Measurements from ENCODE around the gene DCD.
"Not testable (repeated sequence)": the region's sequence is repeated elsewhere in the genome, so short reads cannot be mapped to it uniquely, and the experiment has no call there.

Gene DCD

DNA sequence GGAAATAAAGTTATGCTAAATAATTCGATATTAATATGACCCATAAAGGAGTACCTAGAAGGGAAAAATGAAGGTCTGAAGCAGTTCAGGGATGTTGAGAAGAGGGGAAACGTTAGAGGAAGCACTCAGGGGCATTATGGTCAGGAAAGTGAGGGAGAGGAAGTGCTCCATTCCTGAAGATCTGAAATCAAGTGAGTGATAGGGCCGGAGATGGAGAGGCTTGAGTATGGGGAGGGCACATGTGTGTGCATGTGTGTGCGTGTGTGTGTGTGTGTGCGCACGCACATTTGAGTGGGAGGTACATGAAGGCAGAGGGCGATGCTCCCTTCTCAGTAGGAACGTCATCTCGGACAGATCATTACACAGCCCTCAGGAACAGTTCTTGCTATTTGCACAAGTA lies 4.9 kb upstream of the DCD start:
- no peak for DNase-seq (ENCODE audit: low read depth in 3 of 3)

DNA sequence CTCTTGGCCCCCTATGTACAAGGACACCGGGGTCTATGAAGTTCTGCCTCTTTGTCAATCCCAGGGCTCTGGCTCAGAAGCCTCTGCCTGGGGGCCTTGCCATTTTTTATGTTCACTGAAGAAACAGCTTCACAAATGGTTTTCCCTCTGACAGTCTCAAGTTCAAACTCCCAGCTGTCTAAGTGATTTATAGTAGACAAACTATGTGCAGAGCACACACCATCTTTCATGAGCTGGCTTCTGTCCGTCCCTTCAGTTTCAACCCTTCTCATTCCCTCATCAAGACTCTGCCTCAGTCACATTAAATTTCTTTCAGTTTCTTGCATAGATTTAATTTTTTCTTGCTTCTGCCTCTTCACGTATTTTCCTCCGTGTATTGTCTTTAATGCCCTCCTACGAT lies 2.7 kb upstream of the DCD start:
- DNase-seq (ENCODE audit: low read depth in 3 of 3), result no peak

DNA sequence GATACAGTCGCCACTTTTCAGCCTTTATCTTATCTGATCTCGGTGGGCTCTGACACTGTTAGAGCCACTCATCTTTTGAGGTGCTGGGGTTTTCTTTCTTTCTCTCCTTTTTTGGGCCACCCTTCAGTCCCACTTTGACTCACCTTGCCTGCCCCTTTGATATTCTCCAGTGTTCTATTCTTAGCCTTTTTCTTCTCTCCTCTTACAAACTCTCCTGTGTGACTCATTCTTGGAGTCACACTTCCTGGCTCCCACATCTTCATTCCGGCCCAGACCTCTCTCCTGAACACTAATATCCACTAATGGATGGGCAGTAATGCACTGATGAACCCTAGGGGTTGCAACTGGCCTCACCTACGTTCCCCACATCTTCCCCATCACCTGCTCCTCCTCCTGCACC lies 2.2 kb upstream of the DCD start:
- DNase-seq (ENCODE audit: low read depth in 3 of 3), result no peak

DNA sequence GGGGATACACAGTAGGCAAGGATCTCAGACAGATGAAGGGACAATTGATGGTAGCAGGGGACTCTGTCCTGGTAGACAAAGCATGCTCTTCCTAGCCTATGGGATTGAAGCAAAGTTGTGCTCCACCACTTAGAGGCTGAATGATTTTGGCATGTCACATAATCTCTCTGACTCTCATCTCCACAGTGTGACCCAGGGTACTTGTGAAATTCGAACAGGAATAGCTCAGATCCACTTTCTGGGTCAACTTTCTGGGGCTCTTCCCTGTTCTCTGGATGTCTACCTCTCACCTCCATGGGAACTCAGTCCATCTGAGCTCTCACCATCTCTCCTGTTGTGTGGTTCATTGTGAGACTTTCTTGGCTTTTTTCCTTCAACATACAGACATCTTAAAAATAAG lies 1.7 kb upstream of the DCD start:
- no peak for DNase-seq (ENCODE audit: low read depth in 3 of 3)

DNA sequence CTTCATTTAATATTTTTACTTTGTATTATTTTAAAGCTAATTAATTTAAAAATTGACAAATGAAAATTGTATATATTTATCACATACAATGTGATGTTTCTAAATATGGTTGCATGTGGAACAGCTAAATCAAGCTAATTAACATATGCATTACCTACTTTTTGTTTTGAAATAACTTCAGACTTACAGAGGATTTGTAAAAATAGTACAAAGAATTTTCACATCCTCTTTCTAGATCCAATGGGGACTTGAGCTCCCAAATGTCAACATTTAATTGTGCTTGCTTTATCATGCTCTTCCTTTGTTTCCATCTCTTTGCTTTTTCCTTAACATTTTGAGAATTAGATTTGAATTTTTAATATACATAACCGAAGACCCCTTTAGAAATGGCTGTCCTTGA lies 6.6 kb downstream of the DCD start:
- DNase-seq (ENCODE audit: low read depth in 3 of 3), result no peak

DNA sequence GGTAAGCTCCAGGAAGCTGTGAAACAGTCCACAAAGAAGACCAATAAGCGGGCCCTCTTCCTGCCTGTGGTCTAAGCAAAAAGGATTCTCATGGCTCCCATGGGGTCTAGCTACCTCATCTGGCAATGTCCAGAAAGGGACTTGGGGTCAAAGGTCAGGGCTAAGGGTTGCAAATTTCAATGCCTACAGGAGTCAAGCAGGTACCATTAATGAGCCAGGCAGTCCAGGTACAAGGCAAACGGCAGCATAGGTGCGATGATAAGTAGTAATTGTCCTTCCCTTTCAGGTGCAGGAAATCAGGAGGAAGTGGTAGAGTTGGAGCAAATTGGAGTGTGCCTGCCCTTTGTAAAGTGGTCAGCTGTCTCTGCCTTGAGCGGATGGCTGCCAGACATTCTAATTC lies 7.1 kb downstream of the DCD start:
- no peak for DNase-seq (ENCODE audit: low read depth in 3 of 3)

DNA sequence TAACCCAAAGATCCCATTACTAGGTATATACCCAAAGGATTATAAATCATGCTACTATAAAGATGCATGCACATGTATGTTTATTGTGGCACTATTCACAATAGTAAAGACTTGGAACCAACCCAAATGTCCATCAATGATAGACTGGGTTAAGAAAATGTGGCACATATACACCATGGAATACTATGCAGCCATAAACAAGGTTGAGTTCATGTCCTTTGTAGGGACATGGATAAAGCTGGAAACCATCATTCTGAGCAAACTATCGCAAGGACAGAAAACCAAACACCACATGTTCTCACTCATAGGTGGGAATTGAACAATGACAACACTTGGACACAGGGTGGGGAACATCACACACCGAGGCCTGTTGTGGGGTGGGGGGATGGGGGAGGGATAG lies 9.1 kb downstream of the DCD start:
- DNase-seq (ENCODE audit: low read depth in 3 of 3), result not testable (repeated sequence)

DNA sequence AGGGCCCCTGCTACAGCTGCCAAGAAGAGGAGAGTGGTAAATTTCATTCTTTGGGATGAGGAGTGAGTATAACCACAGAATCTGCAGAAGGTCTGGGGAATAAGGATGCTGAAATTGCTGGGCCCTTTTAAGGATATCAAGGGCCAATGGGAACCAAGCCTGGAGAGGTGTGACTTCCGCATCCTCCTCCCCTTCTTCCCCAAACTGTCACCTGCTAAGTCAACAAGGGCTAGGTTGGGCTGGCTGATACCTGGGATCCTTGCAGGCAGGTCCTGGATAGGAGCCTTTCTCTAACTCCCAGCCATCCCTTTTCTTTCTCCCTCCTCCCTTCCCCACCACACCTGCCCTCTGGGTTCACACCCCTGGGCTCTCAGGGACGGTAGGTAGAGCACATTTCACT lies 13.4 kb downstream of the DCD start, which contains the start of gene LACRT:
TSS of gene LACRT (minus strand) at position 101 of the 400 bp plus-strand sequence. CDS start at position 47, 54 bp downstream.
- no peak for DNase-seq (ENCODE audit: low read depth in 3 of 3)

DNA sequence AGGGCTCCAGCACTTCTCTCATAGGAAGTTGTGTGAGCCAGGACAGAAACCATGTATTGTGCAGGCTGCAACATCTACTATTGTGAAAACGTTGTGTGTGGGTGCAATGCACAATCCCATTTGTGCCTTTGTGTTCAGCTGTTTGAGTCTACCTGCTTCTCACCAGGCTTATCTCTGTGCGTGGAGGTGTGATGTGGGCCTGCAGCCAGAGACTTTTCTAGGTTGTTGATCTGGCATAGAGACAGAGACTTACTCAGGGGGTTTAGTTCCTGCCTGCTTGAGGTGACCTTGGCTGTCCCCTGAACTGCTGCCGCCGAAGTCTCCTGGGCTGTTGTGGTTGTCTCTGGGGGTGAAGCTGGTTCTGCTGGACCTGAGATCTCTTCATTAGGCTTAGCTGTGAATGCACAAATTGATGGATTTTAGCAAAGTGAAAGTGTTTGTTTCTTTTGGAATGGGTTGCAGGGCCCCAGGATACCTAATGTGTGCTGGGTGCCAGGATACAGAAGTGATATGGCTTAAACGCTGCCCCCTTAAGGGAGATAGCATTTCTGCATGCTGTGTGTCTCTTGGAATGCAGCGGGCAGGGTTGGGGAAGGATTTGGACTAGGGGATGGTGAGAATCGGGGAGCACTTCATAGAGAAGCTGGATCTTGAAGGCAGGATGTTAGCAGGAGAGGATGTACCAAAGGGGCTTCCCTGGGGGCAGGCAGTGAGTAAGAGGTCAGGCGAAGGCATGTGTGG lies 16.0 kb downstream of the DCD start:
- DNase-seq (ENCODE audit: low read depth in 3 of 3), result no peak

DNA sequence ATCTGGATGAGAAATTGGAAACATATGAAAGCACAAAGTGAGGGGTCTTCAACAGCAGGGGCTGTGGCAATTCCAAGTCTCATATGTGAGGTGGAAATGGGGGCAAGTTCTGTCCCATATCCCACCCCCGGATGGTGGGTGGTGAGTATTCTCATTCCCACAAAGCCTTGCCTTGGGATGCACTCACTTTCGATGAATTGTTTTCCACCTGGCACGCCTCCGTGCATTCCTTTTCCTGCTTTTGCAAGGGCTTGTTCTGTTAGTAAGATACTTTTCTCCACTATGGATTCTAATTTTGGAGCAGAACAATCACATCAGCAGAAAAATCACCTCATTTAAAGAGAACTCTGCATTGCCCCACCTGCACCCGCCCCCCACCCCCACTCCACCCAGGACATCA lies 16.6 kb downstream of the DCD start:
- no peak for DNase-seq (ENCODE audit: low read depth in 3 of 3)

DNA sequence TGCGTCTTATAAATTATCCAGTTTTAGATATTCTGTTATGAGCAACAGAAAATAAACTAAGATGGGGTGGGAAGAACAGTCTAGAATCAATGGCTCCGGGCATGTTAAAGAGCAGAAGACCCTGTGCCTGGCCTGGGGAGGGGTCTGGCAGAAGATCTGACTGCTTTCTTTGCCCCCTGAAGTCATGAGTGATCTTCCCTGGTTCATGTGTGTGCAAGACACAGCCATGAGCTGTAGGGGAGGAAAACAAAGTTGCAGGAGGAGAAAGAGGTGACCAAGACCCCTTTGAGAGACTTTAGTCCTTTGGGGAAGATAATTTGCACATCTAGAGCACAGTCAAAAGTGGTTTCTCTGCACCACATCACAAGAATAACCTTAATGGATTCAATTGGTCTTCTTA lies 18.2 kb downstream of the DCD start:
- no peak for DNase-seq (ENCODE audit: low read depth in 3 of 3)

DNA sequence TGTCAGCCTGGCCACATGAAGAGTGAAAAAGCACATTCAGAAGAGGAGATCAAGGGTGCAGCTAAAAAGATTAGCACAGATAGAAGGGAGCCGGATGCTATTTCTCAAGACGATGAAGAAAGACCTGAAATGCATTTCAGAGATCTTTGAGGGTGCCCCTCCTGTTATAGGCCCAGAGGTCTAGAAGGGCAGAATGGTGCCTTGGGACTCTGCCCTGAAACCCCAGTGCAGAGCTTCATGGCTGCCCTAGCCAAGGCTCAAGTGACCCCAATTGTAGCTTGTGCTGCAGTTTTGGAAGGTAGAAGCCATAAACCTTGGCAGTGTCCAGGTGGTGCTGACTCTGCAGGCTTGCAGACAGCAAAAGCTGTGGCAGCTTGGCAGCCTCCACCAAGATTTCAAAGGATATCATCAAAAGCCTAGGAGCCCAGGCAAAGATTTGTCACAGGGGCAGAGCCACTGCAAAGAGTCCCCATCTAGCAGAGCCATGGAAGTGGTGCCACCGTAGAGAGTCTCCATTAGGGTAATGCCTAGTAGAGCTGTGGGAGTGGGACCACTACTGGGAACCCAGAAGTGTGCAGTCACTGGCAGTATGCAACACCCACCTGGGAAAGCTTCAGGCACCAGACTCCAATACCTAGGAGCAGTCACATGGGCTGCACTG lies 19.8 kb downstream of the DCD start:
- no peak for DNase-seq (ENCODE audit: low read depth in 3 of 3)

DNA sequence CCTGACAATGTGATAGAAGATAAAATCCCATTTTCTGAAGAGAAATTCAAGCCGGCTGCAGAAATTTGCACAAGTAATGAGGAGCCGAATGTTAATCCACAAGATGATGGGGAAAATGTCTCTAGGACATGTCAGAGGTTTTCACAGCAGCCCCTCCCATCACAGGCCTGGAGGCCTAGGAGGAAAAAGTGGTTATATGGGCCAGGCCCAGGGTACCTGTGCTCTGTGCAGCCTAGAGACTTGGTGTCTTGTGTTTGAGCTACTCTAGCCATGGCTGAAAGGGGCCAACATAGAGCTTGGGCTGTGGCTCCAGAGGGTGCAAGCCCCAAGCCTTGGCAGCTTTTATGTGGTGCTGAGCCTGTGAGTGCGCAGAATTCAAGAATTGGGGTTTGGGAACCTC lies 20.9 kb downstream of the DCD start:
- no peak for DNase-seq (ENCODE audit: low read depth in 3 of 3)

DNA sequence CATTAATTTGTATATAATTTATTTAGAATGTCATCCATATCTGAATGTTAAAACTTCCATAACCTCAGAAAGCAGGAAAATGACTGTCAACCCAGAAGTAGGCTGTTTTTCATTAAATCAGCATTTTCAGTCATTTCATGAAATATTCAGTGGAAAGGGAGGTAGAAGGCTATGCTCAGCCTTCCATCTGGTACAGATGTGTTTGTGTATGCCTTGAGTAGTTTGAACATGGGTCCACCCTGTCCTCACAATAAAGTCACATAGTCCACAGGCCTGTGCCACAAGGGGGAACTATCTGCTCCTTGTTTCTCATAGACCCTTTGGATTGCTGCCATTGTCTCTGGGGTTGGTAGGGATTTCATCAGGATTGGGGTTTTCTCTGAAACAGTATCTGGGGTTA lies 22.6 kb downstream of the DCD start:
- no peak for DNase-seq (ENCODE audit: low read depth in 3 of 3)

DNA sequence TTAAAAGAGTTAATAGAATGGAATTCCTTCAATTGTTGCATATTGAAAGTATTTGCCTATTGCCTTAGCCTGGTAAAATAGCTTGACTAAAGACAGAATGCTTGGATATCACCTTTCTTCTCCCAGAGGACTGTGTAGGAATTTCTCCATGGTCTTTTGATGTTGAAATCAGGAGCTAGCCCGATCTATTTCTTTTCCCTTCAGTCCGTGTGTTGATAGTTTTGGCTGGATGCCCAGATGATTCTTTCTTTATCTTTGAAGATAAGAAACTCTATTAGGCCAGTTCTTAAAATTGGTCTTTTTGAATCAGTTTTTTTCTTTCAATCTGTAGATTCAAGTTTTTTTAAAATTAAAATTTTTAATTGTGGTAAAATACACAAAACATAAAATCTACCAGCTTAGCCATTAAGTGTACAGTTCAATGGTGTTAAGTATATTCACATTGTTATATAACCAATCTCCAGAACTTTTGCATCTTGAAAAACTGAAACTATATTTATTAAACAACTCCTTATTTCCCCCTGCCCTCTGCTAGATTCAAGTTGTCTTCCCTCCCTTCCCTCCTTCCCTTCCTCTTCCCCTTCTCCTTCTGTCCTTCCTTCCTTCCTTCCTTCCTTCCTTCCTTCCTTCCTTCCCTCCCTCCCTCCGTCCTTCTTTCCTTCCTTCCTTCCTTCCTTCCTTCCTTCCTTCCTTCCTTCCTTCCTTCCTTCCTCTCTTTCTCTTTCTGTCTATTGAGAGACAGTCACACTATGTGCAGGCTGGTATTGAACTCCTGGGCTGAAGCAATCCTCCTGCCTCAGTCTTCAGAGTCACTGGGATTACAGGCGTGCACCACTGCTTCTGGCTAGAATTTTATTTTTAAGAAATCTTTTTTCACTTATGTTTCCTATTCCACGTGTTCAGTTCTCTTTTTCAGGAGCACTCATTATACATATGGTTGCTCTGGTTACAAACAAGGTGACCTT lies 23.6 kb downstream of the DCD start:
- DNase-seq (ENCODE audit: low read depth in 3 of 3), result no peak

DNA sequence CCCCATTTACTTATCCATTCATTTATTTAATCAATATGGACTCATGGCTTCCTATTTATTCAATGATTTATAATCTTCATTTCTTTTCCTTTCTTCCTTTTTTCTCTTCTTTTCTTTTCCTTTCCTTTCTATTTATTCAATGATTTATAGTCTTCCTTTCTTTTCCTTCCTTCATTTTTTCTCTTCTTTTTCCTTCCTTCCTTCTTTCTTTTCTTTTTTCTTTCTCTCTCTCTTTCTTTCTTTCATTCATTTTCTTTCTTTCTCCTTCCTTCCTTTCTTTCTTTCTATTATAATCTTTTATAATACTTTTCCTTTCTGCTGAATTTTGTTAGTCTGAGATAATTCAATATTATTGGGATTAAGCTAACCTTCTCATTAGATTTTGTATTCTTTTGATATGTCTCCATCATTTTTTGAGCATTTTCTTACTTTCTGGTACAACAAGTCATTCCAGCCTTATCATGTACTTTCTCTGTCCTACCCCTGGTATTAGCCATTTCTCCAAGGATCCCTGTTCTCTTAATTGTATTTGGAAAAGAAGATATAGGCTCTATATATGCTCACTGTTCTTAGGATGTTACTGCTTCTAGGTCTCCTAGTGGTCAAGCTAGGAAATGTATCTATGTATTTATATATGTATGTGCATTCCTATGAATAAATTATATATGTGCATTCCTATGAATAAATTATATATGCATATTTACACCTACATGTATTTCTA lies 25.5 kb downstream of the DCD start:
- no peak for DNase-seq (ENCODE audit: low read depth in 3 of 3)

DNA sequence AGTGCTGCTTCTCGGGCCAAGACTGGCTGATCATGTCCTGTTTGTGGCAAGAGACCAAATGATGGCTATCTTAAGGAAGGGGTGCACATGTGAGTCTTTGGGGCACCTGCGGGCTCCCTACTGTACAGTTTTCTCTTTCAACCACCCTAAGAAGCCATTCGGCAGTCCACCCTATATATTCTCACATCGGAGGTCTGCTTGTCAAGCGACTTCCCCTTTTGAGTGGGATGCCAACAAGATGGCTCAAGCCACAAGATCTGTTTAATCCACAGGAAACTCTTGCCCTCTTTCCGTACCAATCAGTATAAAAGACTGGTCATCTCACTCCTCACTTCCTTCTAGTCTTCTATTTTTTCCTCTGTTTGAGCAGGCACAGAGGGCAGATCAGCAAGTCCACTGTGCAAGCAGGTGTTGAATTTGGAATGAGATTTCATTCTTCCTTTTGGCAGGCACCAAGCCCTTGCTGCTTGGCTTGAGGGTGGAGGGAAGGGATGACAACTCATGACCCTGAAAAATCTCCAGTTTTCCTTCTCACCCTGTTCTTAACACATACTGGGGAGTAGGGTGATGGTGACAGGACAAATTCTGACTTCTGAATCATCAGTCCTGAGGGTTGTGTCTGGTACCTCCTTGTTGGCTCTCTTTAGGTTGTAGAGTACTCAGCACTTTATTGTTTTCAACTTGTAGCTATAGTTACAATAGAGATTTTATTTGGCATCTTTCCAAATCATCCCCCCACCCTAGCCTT lies 31.1 kb downstream of the DCD start:
- no peak for DNase-seq (ENCODE audit: low read depth in 3 of 3)

DNA sequence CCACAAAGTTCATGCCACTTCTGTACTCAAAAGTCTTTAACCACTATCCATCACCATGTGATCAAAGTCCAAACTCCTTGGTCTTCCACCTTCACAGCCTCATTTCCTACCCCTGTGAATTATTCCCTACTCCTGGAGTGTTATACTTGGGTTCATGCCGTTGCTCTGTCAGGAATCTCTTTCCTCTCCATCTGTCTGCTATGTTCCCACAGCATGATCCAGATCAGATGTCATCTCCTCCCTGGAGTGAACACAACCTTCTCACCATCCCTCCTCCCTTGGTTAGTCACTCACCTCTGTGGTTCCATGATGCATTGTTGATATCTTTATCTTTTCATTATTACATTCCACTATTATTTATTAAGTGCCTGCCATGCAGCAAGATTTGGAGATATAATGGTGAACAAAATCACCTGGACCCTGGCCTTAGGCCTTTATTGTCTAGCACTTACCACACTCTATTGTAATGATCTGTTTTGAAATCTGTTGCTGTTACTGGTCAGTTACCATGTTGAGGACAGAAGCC lies 35.9 kb downstream of the DCD start:
- no peak for DNase-seq (ENCODE audit: low read depth in 3 of 3)

DNA sequence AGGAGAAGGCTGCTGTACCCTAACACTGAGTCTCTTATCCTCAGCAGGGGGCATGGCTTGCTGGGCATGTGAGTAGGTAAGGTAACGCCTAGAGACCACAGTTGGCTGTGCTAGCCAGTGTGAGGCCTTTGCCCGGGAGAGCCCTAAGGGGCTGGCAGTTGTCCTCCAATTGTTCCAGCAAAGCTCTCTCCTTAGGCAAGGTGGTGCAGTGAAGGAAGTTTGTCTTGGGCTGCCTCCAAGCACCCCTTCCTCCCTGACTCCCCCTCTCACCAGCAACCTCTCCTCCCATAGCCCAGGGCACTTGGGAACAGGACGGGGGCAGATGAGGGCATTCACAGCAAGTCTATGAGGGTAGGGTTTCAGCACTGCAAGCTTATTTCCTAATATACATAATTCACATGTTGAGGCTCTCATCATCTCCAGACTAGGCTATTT lies 36.4 kb downstream of the DCD start:
- no peak for DNase-seq (ENCODE audit: low read depth in 3 of 3)

DNA sequence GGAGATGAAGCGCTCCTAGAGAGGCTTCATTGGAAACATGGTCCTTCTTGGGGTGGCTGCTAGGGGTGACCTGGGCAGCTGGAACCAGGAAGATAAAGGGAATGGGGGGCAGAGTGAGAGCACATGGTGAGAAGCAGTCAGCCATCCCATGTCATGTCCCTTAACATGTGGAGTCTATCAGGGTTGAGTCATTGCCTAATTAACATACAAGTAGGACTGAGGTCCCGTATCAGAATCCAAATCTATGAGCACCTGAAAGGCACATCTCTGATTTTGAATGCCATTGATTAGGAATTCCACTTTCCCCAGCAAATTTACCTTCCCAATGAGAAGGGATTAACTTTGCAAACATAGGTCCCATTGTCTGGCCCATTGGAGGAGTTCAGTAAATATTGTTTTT lies 39.4 kb downstream of the DCD start:
- no peak for DNase-seq (ENCODE audit: low read depth in 3 of 3)

DNA sequence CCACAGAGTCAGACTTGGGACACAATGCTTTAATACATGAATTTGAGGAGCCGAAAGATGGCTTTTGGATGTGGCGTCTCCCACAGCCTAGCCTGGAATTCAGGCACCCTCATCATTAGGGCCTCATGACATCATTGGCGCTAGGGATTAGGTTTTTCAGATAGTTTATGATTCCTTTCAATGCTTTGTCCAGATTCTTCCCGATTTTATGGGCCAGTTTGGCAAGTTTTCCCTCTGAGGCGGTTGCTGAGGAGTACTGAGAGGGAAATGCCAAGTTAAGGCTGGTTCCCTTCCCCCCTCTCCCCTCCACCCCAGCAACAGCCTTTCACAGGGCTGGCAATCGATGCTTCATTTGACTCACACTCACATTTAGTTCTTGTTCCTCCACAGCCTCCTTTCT lies 40.0 kb downstream of the DCD start:
- DNase-seq (ENCODE audit: low read depth in 3 of 3), result no peak
